BLaER1 (cell line): ENCODE measurements around the gene CCDC68.
"Not testable (repeated sequence)": the region's sequence is repeated elsewhere in the genome, so short reads cannot be mapped to it uniquely, and the experiment has no call there.

Experiments
- H3K27ac ChIP-seq: shearing (Covaris generic); formaldehyde crosslinking; 2 replicates; pipeline ENCODE4 v1.8.1; 2022
- H3K27me3 ChIP-seq: shearing (Covaris generic); formaldehyde crosslinking; 2 replicates; pipeline ENCODE4 v1.8.1; 2022
- H3K36me3 ChIP-seq: shearing (Covaris generic); formaldehyde crosslinking; 2 replicates; pipeline ENCODE4 v1.8.1; 2022
- H3K4me1 ChIP-seq: shearing (Covaris generic); formaldehyde crosslinking; 2 replicates; pipeline ENCODE4 v1.8.1; 2022
- H3K4me2 ChIP-seq: shearing (Covaris generic); formaldehyde crosslinking; 2 replicates; pipeline ENCODE4 v1.8.1; 2022
- H3K4me3 ChIP-seq: shearing (Covaris generic); formaldehyde crosslinking; 2 replicates; pipeline ENCODE4 v1.8.1; 2022
- H3K9ac ChIP-seq: shearing (Covaris generic); formaldehyde crosslinking; 2 replicates; pipeline ENCODE4 v1.8.1; 2022
- H3K9me3 ChIP-seq: shearing (Covaris generic); formaldehyde crosslinking; 2 replicates; pipeline ENCODE4 v1.8.1; 2022
- H4K20me1 ChIP-seq: shearing (Covaris generic); formaldehyde crosslinking; 2 replicates; pipeline ENCODE4 v1.8.1; 2022
- Cebpa-rat ChIP-seq: shearing (Covaris generic); IDR thresholded peaks from 2 replicates; pipeline ENCODE4 v1.8.1; 2022

CCDC68 gene

DNA sequence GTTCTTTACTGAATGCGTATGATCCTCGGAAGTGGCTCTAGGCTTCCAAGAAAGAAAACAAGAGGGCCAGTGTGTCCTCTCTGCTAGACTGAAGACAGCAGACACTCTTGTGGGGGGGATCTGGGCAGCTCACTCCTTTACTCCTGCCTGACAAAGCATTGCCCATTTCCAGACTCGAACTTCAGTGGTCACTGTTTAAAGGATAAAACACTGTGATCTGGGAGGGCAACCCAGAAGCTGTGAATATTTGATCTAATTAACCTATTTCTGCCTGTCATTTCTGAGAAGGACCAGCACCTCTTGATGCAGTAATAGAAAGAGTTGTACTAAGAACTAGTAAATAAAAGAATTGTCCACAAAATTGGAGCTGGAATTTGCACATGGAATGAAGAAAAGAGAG is 24.5 kb upstream of the CCDC68 start:
- no peak for TF ChIP-seq Cebpa-rat
- Histone ChIP-seq H3K9ac (no peak overlapping the region), H3K4me3 (no peak overlapping the region), H3K9me3 (no peaks in the 10 kb centered on the region), H3K27ac (no peak overlapping the region), H3K27me3 (no peaks in the 10 kb centered on the region), H3K4me1 (no peaks in the 10 kb centered on the region), H4K20me1 (no peaks in the 10 kb centered on the region), H3K36me3 (no peaks in the 10 kb centered on the region), H3K4me2 (no peak overlapping the region)

DNA sequence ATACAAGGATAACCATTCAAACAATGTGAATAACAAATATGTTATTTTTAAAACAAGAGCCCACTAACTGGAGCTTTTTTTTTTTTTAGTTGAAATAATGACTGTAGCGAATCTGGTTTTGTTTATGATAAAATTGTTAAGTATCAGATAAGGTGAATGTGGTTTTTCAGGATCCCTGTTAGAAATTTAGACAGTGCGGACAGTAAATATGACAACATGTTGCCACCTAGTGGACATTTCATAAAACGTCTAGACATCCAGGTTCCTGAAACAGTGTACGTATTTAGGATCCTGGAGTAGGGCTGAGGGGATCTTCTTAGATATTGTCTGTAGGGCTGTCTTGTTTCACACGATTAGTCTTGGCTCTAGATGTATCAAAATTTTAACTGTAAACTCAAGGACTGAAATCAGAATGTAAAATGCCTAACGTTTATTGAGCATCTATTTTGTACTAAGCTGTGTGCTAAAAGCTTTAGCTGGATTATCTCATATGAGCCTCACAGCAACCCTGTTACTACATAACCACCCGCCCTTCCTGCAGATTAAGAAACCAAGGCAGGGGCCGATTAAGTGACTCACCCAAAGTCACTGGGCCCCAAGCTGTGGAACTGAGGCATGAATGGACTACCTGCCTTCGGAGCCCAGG is 23.9 kb upstream of the CCDC68 start:
- no peak for TF ChIP-seq Cebpa-rat
- Histone ChIP-seq H3K4me2 (no peak overlapping the region), H3K4me3 (no peak overlapping the region), H3K9ac (no peak overlapping the region), H3K36me3 (no peaks in the 10 kb centered on the region), H4K20me1 (no peaks in the 10 kb centered on the region), H3K27ac (no peak overlapping the region), H3K9me3 (no peaks in the 10 kb centered on the region; the same call in 1 of the 2 replicates), H3K4me1 (no peaks in the 10 kb centered on the region), H3K27me3 (no peaks in the 10 kb centered on the region)

DNA sequence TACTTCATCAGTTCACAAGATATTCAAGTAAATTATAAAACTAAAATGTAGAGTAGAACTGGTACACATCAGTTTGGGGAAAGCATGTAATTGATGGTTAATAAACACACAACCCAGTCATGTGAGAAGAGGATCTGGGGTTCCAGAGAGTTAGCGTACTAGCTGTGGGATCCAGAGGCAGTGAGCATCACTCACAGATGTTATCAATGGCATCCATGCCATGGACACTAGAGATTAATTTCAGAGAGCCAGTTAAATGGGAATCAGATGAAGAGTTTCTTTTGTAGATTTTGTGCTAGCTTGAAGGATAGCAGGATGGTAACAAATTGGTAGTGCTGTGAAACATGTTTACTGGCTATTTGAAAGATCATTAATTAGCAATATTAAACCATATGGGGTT is 21.8 kb upstream of the CCDC68 start:
- no peak overlapping the region for H3K9ac ChIP-seq
- H3K36me3 ChIP-seq, result no peaks in the 10 kb centered on the region
- no peaks in the 10 kb centered on the region for H3K27me3 ChIP-seq
- TF ChIP-seq Cebpa-rat, result no peak
- no peaks in the 10 kb centered on the region for H4K20me1 ChIP-seq
- no peak overlapping the region for H3K4me3 ChIP-seq
- H3K4me1 ChIP-seq, result no peaks in the 10 kb centered on the region
- H3K9me3 ChIP-seq, result no peaks in the 10 kb centered on the region; the same call in 1 of the 2 replicates
- no peak overlapping the region for H3K4me2 ChIP-seq
- H3K27ac ChIP-seq, result no peak overlapping the region

DNA sequence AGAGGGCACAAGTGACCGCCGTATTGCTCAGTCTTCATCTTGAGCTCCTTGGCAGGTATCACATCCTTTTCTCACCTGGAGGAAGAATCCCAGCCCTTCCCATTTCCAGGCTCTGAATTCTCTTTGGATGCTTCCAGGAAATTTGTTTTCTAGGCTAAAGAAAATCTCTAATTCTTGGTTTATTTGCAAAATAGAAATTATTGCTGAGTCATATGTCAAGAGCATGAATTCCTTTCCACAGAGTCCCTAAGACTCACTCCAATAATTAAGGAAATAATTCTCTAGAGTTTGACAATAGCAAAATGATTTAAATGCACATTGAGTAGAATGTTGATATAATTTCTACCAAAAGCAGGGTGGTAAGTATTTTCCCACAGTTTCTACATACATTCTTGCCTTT is 16.3 kb upstream of the CCDC68 start:
- Histone ChIP-seq H3K4me2 (no peak overlapping the region), H3K27me3 (no peaks in the 10 kb centered on the region), H3K9ac (no peak overlapping the region), H3K27ac (no peak overlapping the region), H3K4me3 (no peak overlapping the region), H4K20me1 (no peaks in the 10 kb centered on the region), H3K9me3 (no peaks in the 10 kb centered on the region; the same call in 1 of the 2 replicates), H3K4me1 (no peaks in the 10 kb centered on the region), H3K36me3 (no peaks in the 10 kb centered on the region)
- TF ChIP-seq Cebpa-rat, result no peak

DNA sequence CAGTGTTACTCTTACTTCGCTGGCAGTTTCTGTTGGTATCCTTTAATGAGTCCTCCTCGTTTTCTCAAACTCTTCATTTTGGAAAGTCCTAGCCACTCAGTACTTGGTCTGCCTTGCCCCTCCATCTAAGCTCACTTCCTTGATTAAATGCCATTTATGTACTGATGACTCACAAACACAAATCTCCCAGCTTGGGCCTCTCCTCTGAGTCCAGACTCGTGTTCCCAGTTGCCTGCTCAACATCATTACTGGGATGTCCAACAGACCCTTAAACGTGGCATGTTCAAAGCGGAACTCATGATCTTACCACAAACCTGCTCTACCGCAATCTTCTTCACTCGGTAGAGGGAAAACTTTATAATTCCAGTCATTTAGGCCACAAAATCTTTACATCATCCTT is 13.8 kb upstream of the CCDC68 start:
- Histone ChIP-seq H3K9me3 (no peaks in the 10 kb centered on the region; the same call in 1 of the 2 replicates), H3K27ac (no peak overlapping the region), H3K4me2 (no peak overlapping the region), H3K4me3 (no peak overlapping the region), H3K36me3 (no peaks in the 10 kb centered on the region), H3K27me3 (no peaks in the 10 kb centered on the region), H3K4me1 (no peaks in the 10 kb centered on the region), H3K9ac (no peak overlapping the region), H4K20me1 (no peaks in the 10 kb centered on the region)
- TF ChIP-seq Cebpa-rat, result no peak

DNA sequence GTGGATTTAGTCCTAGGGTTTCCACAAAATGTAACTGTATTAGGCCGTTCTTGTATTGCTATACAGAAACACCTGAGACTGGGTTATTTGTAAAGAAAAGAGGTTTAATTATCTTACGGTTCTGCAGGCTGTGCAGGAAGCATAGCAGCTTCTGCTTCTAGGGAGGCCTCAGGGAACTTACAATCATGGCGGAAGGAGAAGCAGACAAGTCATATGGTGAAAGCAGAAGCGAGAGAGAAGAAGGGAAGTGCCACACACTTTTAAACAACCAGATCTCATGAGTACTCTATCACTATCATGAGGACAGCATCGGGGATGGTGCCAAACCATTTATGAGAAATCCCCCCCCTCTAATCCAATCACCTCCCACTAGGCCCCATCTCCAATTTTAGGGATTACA is 9.5 kb upstream of the CCDC68 start:
- H3K27ac ChIP-seq, result no peak overlapping the region
- no peak overlapping the region for H3K4me3 ChIP-seq
- H3K27me3 ChIP-seq, result no peaks in the 10 kb centered on the region
- no peaks in the 10 kb centered on the region for H3K9me3 ChIP-seq
- no peak overlapping the region for H3K9ac ChIP-seq
- TF ChIP-seq Cebpa-rat, result no peak
- H3K4me1 ChIP-seq, result no peaks in the 10 kb centered on the region
- no peaks in the 10 kb centered on the region for H3K36me3 ChIP-seq
- H3K4me2 ChIP-seq, result no peak overlapping the region
- no peaks in the 10 kb centered on the region for H4K20me1 ChIP-seq

DNA sequence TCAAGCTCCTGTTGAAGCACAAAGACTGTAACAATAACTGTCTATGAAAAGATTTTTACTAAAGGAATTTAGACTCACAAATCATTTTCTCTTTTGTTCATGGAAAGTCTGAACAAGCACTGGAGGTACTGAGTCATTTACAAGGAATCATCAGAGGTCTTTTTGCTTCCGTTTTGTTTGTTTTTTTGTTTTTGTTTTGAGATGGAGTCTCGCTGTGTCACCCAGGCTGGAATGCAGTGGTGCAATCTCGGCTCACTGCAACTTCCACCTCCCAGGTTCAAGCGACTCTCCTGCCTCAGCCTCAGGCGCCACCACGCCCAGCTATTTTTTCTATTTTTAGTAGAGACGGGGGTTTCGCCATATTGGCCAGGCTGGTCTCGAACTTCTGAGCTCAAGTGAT is 9.0 kb upstream of the CCDC68 start:
- not testable (repeated sequence) for H3K9me3 ChIP-seq, H4K20me1 ChIP-seq, H3K27me3 ChIP-seq, H3K36me3 ChIP-seq, H3K4me2 ChIP-seq, H3K4me3 ChIP-seq, H3K9ac ChIP-seq, H3K4me1 ChIP-seq, H3K27ac ChIP-seq

DNA sequence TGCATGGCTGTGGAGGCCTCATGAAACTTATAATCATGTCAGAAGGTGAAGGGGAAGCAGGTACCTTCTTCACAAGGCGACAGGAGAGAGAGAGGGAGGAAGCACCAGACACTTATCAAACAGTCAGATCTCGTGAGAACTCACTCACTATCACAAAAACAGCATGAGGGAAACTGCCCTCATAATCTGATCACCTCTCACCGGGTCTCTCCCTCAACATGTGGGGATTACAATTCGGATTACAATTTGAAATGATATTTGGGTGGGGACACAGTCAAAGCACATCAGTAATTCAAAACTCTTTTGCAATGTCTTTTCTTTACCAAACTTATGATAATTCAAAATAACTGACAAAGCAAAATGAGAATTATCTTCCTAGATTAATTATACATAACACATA is 8.5 kb upstream of the CCDC68 start:
- no peak for TF ChIP-seq Cebpa-rat
- H3K36me3 ChIP-seq, result no peaks in the 10 kb centered on the region
- H3K4me3 ChIP-seq, result no peak overlapping the region
- no peaks in the 10 kb centered on the region for H3K9me3 ChIP-seq
- no peak overlapping the region for H3K4me2 ChIP-seq
- no peaks in the 10 kb centered on the region for H3K27me3 ChIP-seq
- H4K20me1 ChIP-seq, result no peaks in the 10 kb centered on the region
- H3K9ac ChIP-seq, result no peak overlapping the region
- no peak overlapping the region for H3K27ac ChIP-seq
- H3K4me1 ChIP-seq, result no peaks in the 10 kb centered on the region

DNA sequence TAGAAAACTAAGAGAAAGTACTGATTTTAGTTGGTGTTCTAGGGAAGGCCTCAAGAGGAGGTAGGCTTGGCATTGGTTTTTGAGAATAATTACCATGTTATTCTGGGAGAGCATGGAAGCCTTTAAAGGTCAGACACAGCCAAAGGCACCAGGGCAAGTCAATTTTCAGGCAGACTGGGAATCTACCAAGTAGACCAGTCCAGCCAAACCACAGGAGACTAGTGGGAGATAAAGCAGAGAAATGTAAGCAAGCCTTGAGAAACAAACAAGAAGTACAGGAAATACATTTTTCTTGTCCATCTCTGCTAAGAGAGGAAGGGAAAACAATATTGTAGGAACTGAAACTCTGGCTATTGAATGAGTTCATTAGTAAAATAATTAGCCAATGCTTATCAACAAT is 5.5 kb upstream of the CCDC68 start:
- H3K9me3 ChIP-seq, result no peaks in the 10 kb centered on the region
- H3K4me3 ChIP-seq, result no peak overlapping the region
- no peaks in the 10 kb centered on the region for H3K27me3 ChIP-seq
- H3K9ac ChIP-seq, result no peak overlapping the region
- H3K36me3 ChIP-seq, result no peaks in the 10 kb centered on the region
- no peak overlapping the region for H3K4me2 ChIP-seq
- H4K20me1 ChIP-seq, result no peaks in the 10 kb centered on the region
- H3K4me1 ChIP-seq, result no peaks in the 10 kb centered on the region
- H3K27ac ChIP-seq, result no peak overlapping the region
- TF ChIP-seq Cebpa-rat, result no peak

DNA sequence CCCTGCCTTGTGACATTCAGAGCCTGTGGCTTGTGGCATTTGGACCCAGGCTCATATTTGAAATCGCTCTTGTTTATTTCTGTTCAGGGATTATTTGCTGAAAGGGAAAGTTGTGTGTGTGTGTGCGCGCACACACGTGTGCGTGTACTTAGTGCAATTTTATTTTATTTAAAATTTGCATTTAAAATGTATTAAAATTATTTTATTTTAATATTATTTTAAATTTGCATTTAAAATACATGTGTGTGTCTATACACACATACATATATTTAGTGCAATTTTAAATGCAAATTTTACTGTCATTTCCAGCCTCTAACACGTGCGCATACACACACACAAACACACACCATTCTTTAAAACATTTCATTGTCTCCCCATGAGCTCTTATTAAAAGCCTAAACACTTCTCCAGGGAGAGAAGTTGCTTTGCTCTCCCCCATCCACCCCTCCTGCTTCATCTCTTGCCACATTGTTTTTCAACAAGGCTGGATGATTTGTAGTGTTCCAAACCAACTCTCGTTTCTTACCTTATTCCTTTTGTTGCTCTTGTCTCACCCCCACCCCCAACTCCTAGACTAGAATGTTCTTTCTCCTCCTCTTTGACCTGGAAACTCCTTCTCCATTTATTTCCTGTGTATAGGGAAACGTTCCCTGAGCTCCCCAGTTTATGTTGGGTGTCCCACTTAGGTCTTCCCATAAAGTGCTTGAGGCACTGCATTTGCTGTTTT is 3.8 kb upstream of the CCDC68 start:
- H3K4me1 ChIP-seq, result no peaks in the 10 kb centered on the region
- H3K9ac ChIP-seq, result no peak overlapping the region
- no peak overlapping the region for H3K27ac ChIP-seq
- H3K9me3 ChIP-seq, result peaks cover 6% of the 10 kb centered on the region
- no peak overlapping the region for H3K4me2 ChIP-seq
- TF ChIP-seq Cebpa-rat, result no peak
- no peaks in the 10 kb centered on the region for H4K20me1 ChIP-seq
- H3K36me3 ChIP-seq, result no peaks in the 10 kb centered on the region
- H3K4me3 ChIP-seq, result no peak overlapping the region
- no peaks in the 10 kb centered on the region for H3K27me3 ChIP-seq

DNA sequence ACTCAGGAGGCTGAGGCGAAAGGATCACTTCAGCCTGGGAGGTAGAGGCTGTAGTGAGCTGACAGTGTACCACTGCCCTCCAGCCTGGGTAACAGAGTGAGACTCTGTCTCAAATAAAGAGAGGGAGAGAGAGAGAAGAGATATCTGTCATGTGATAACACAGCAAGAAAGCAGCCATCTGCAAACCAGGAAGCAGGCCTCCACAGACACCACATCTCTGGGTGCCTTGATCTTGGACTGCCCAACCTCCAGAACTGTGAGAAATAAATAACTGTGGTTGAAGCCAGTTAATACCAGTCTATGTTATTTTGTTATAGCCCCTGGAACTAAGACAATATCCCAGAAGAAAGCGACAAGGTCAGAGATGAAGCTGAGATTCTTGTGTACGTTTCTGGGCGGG is 2.6 kb upstream of the CCDC68 start:
- no peak for TF ChIP-seq Cebpa-rat
- H3K36me3 ChIP-seq, result no peaks in the 10 kb centered on the region
- no peaks in the 10 kb centered on the region for H3K27me3 ChIP-seq
- H4K20me1 ChIP-seq, result no peaks in the 10 kb centered on the region
- no peak overlapping the region for H3K9ac ChIP-seq
- H3K4me2 ChIP-seq, result no peak overlapping the region
- peaks cover 6% of the 10 kb centered on the region for H3K9me3 ChIP-seq
- H3K4me3 ChIP-seq, result no peak overlapping the region
- H3K4me1 ChIP-seq, result no peaks in the 10 kb centered on the region
- no peak overlapping the region for H3K27ac ChIP-seq
